PC-3 (cell line): ENCODE measurements around the gene LIPC. TPM values are rescaled to one million over a fixed set of nuclear protein-coding genes. Genes with fewer than 3 reads are reported as not detected.

Experiments used
- ATAC-seq: fragments of 200-7000 bp; cut with Tn5 transposase; 2 replicates; pipeline ENCODE4 v1.9.1; 2020; ENCODE audit warnings: mild to moderate bottlenecking, moderate library complexity
- BruUV-seq: library from RNA; stranded (reverse); fragments of 400-500 nt; replicated peaks from 2 replicates; lab custom pipeline; 2021; lab: Mats Ljungman, UMichigan
- CTCF ChIA-PET: fragments of 300-600 bp; sonication (Branson Sonifier 250); formaldehyde crosslinking; loops from one replicate; lab custom pipeline; 2022; ENCODE audit warnings: antibody characterized with exemption; lab: Charles Lee
- POLR2A ChIA-PET: fragments of 300-600 bp; sonication (Branson Sonifier 250); formaldehyde crosslinking; loops from one replicate; lab custom pipeline; 2022; ENCODE audit warnings: antibody characterized with exemption; ENCODE audit not compliant: unreplicated experiment; lab: Charles Lee
- DNase-seq: peaks from one replicate; pipeline ENCODE4 v3.0.0-alpha.2; 2015
- H2AFZ ChIP-seq: fragments of 300-600 bp; sonication (generic); 2 replicates; pipeline ENCODE4 v1.6.0; 2016; ENCODE audit warnings: antibody characterized with exemption, low read length
- H3F3A ChIP-seq: fragments of 300-600 bp; sonication (generic); one replicate; pipeline ENCODE4 v1.6.0; 2017; ENCODE audit warnings: antibody characterized with exemption, low read length, control low read depth, mild to moderate bottlenecking; ENCODE audit not compliant: unreplicated experiment
- H3K27ac ChIP-seq: fragments of 300-600 bp; sonication (generic); 2 replicates; pipeline ENCODE4 v1.5.1; 2016; ENCODE audit warnings: mild to moderate bottlenecking, low read length
- H3K27me3 ChIP-seq: fragments of 300-600 bp; sonication (generic); 2 replicates; pipeline ENCODE4 v1.6.1; 2016; ENCODE audit warnings: low read length, mixed read lengths
- H3K36me3 ChIP-seq: fragments of 300-600 bp; sonication (generic); 2 replicates; pipeline ENCODE4 v1.6.1; 2016; ENCODE audit warnings: low read depth, mixed run types, low read length, mixed read lengths
- H3K4me1 ChIP-seq: fragments of 300-600 bp; sonication (generic); 2 replicates; pipeline ENCODE4 v1.5.1; 2016; ENCODE audit warnings: low read length; ENCODE audit not compliant: insufficient read depth
- H3K4me2 ChIP-seq: fragments of 300-600 bp; sonication (generic); 2 replicates; pipeline ENCODE4 v1.6.0; 2016; ENCODE audit warnings: low read length
- H3K4me3 ChIP-seq: fragments of 300-600 bp; sonication (generic); 2 replicates; pipeline ENCODE4 v1.5.1; 2016; ENCODE audit warnings: mild to moderate bottlenecking, low read length, mixed read lengths
- H3K79me2 ChIP-seq: fragments of 300-600 bp; sonication (generic); 2 replicates; pipeline ENCODE4 v1.6.1; 2017; ENCODE audit warnings: low read length, mixed read lengths
- H3K9ac ChIP-seq: fragments of 300-600 bp; sonication (generic); 2 replicates; pipeline ENCODE4 v1.6.0; 2016; ENCODE audit warnings: mild to moderate bottlenecking, low read length
- H3K9me2 ChIP-seq: fragments of 300-600 bp; sonication (generic); replicated peaks from 2 replicates; pipeline ENCODE4 v1.6.1; 2016; ENCODE audit warnings: mixed run types, low read length, mixed read lengths
- H3K9me3 ChIP-seq: fragments of 300-600 bp; sonication (generic); 2 replicates; pipeline ENCODE4 v1.6.1; 2016; ENCODE audit warnings: low read length, mixed read lengths
- H4K20me1 ChIP-seq: fragments of 300-600 bp; sonication (generic); 2 replicates; pipeline ENCODE4 v1.6.1; 2016; ENCODE audit warnings: low read length, mixed read lengths
- CTCF ChIP-seq: fragments of 300-600 bp; sonication (generic); conservative IDR thresholded peaks from 2 replicates; pipeline ENCODE4 v1.5.1; 2017; ENCODE audit warnings: antibody characterized with exemption, low read depth, mild to moderate bottlenecking, low read length
- EZH2 ChIP-seq: fragments of 300-600 bp; sonication (generic); IDR thresholded peaks from one replicate; pipeline ENCODE4 v1.6.1; 2017; ENCODE audit warnings: antibody characterized with exemption, mild to moderate bottlenecking, low read length; ENCODE audit not compliant: unreplicated experiment
- EZH2phosphoT487 ChIP-seq: fragments of 300-600 bp; sonication (generic); IDR thresholded peaks from 2 replicates; pipeline ENCODE4 v1.6.1; 2018; ENCODE audit warnings: mild to moderate bottlenecking, antibody characterized with exemption, low read length, borderline replicate concordance
- intact Hi-C: fragments of 100-400 bp; cut with micrococcal nuclease; formaldehyde crosslinking; loops from 2 replicates; pipeline ENCODE4 v1.9.0; 2023
- total RNA-seq: library from RNA; depleted of rRNA; stranded (reverse); fragments of >200 nt; gene quantifications from 2 replicates; pipeline ENCODE4 v1.2.3, GENCODE V29; 2014

Gene LIPC
- total RNA-seq, 1 experiment from 2014 or later = not detected

GRCh38 chr15:58398643-58399042 lies 33.1 kb upstream of the LIPC start:
- TF ChIP-seq EZH2phosphoT487 (no peak), CTCF (no peak), EZH2 (no peak)
- no peaks in the 10 kb centered on the region for H3K9me3 ChIP-seq
- H3K27me3 ChIP-seq = no peaks in the 10 kb centered on the region
- ChIA-PET CTCF (interaction anchor here (0.7 kb wide), 1 partner anchor 114 kb away, joined by 3 read pairs; no protein-coding TSS in a partner anchor), POLR2A (no interaction called here)
- DNase-seq (no peak), ATAC-seq (no peak)
- no peaks in the 10 kb centered on the region for H3K36me3 ChIP-seq
- no peaks in the 10 kb centered on the region for H4K20me1 ChIP-seq
- no peak overlapping the region for H3K9ac ChIP-seq
- peaks cover 17% of the 10 kb centered on the region for H3K4me1 ChIP-seq
- peaks cover 5% of the 10 kb centered on the region for H3F3A ChIP-seq
- no peaks in the 10 kb centered on the region for H3K79me2 ChIP-seq
- no peaks in the 10 kb centered on the region for H3K9me2 ChIP-seq
- no peak overlapping the region for H3K4me3 ChIP-seq
- no TSS peak for BruUV-seq
- H2AFZ ChIP-seq = no peak overlapping the region
- H3K4me2 ChIP-seq = no peak overlapping the region
- no peak overlapping the region for H3K27ac ChIP-seq
- intact Hi-C loops = no loop called here

- ChIA-PET CTCF (no interaction called here), POLR2A (no interaction called here)
- Histone ChIP-seq H3K27ac (no peak overlapping the region), H3K4me2 (no peak overlapping the region), H2AFZ (no peak overlapping the region), H3K9me2 (no peaks in the 10 kb centered on the region), H3K27me3 (no peaks in the 10 kb centered on the region), H3K36me3 (no peaks in the 10 kb centered on the region), H3K79me2 (no peaks in the 10 kb centered on the region), H3K4me1 (peaks cover 17% of the 10 kb centered on the region), H3K9ac (no peak overlapping the region), H4K20me1 (no peaks in the 10 kb centered on the region), H3K9me3 (no peaks in the 10 kb centered on the region), H3K4me3 (no peak overlapping the region), H3F3A (peaks cover 5% of the 10 kb centered on the region)
- ATAC-seq (no peak), DNase-seq (no peak)
- BruUV-seq = no TSS peak
- TF ChIP-seq CTCF = no peak
- TF ChIP-seq EZH2 = no peak
- TF ChIP-seq EZH2phosphoT487 = no peak
- intact Hi-C loops = no loop called here
Measured at GRCh38 chr15:58399739-58400138, 32.1 kb upstream of the LIPC start.

GRCh38 chr15:58401276-58401675 lies 30.5 kb upstream of the LIPC start:
- Histone ChIP-seq H3K4me1 (peaks cover 8% of the 10 kb centered on the region), H3K4me2 (no peak overlapping the region), H2AFZ (no peak overlapping the region), H3F3A (no peaks in the 10 kb centered on the region), H3K36me3 (no peaks in the 10 kb centered on the region), H3K9me3 (no peaks in the 10 kb centered on the region), H3K27me3 (no peaks in the 10 kb centered on the region), H4K20me1 (no peaks in the 10 kb centered on the region), H3K4me3 (no peak overlapping the region), H3K9ac (no peak overlapping the region), H3K9me2 (no peaks in the 10 kb centered on the region), H3K79me2 (no peaks in the 10 kb centered on the region), H3K27ac (no peak overlapping the region)
- ATAC-seq (no peak), DNase-seq (no peak)
- no peak for TF ChIP-seq EZH2phosphoT487
- no peak for TF ChIP-seq CTCF
- no peak for TF ChIP-seq EZH2
- POLR2A ChIA-PET = no interaction called here
- intact Hi-C loops = no loop called here
- BruUV-seq = no TSS peak
- CTCF ChIA-PET = no interaction called here
